Suprapubic skin (tissue), 4 donors: ENCODE results near the gene CCNG1. TPM values are rescaled to one million over a fixed set of nuclear protein-coding genes. Genes with fewer than 3 reads are reported as not detected.

ENCODE experiments used
- DNase-seq, 2 donors: peaks; one replicate each; pipeline ENCODE4 v3.0.0-alpha.2; 2019; ENCODE audit warnings: low spot score in 2 of 2
- H3K27ac ChIP-seq: fragments of 200-600 bp; sonication (generic); one replicate; pipeline ENCODE4 v1.5.1; 2019
- H3K27me3 ChIP-seq: fragments of 200-600 bp; sonication (generic); one replicate; pipeline ENCODE4 v1.5.1; 2019
- H3K36me3 ChIP-seq: fragments of 200-600 bp; sonication (generic); one replicate; pipeline ENCODE4 v1.5.1; 2019
- H3K4me1 ChIP-seq: fragments of 200-600 bp; sonication (generic); one replicate; pipeline ENCODE4 v1.5.1; 2019
- H3K4me3 ChIP-seq: fragments of 200-600 bp; sonication (generic); one replicate; pipeline ENCODE4 v1.5.1; 2019; ENCODE audit warnings: mild to moderate bottlenecking
- H3K9me3 ChIP-seq: fragments of 200-600 bp; sonication (generic); one replicate; pipeline ENCODE4 v1.5.1; 2019
- EP300 ChIP-seq: sonication (generic); formaldehyde crosslinking; IDR thresholded peaks from one replicate; pipeline ENCODE4 v1.6.1; 2017; ENCODE audit warnings: antibody characterized with exemption
- POLR2A ChIP-seq, 2 donors: fragments of 450-650 bp; IDR thresholded peaks; one replicate each; pipeline ENCODE4 v1.6.1; 2017; ENCODE audit warnings: antibody characterized with exemption in 2 of 2, mild to moderate bottlenecking in 2 of 2, moderate library complexity in 2 of 2
- POLR2AphosphoS5 ChIP-seq, 3 donors: sonication (generic); formaldehyde crosslinking; IDR thresholded peaks; one replicate each; pipeline ENCODE4 v1.6.1; 2017; ENCODE audit warnings: antibody characterized with exemption in 3 of 3
- WGBS: methylation state at CpG from one replicate; pipeline ENCODE4 v1.1.5; 2018; 5-methylcytosine and 5-hydroxymethylcytosine counted together
- total RNA-seq, 4 donors: library from RNA; depleted of rRNA; stranded (reverse); fragments of >200 nt; gene quantifications; one replicate each; pipeline ENCODE4 v1.1.0, GENCODE V29; 2016
- TF ChIP-seq, protein P1 (sequence below), 2 donors: fragments of 200-600 bp in 1 of 2; fragments of 450-650 bp in 1 of 2; sonication (generic) in 1 of 2; IDR thresholded peaks; one replicate each; pipeline ENCODE4 v1.5.1; 2016 to 2019; ENCODE audit warnings: antibody characterized with exemption in 2 of 2, mild to moderate bottlenecking in 1 of 2, moderate library complexity in 1 of 2

Gene CCNG1
- total RNA-seq, 4 donors from 2014 or later, result 76.8 to 85.9 (median 83.6) TPM

DNA sequence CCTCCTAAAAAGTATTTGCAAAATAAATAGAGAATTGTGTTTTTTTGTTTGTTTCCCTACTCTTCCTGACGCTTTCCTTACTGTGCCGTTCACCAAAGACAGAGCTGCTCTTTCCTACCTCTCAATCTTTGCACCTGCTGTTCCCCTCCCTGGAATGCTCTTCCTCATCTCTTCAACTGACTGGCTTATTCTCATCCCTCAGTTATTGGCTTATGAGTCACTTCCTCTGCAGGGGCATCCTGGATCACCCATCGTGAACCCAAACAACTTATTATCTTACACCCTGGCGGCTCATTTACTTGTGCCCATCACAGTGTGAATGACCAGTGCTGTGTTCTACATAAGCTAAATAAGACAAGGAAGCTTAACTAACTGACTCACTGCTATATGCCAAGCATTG is 36.1 kb upstream of the CCNG1 start:
- 82% methylated on average over 4 of the region's 4 CpGs for WGBS
- Histone ChIP-seq H3K4me3 (no peak overlapping the region), H3K9me3 (no peaks in the 10 kb centered on the region), H3K27ac (no peak overlapping the region), H3K36me3 (no peaks in the 10 kb centered on the region), H3K4me1 (no peaks in the 10 kb centered on the region), H3K27me3 (no peaks in the 10 kb centered on the region)
- TF ChIP-seq POLR2AphosphoS5 (IDR thresholded peaks at IDR 0.05), result no peak
- TF ChIP-seq, protein P1, sequence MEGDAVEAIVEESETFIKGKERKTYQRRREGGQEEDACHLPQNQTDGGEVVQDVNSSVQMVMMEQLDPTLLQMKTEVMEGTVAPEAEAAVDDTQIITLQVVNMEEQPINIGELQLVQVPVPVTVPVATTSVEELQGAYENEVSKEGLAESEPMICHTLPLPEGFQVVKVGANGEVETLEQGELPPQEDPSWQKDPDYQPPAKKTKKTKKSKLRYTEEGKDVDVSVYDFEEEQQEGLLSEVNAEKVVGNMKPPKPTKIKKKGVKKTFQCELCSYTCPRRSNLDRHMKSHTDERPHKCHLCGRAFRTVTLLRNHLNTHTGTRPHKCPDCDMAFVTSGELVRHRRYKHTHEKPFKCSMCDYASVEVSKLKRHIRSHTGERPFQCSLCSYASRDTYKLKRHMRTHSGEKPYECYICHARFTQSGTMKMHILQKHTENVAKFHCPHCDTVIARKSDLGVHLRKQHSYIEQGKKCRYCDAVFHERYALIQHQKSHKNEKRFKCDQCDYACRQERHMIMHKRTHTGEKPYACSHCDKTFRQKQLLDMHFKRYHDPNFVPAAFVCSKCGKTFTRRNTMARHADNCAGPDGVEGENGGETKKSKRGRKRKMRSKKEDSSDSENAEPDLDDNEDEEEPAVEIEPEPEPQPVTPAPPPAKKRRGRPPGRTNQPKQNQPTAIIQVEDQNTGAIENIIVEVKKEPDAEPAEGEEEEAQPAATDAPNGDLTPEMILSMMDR (IDR thresholded peaks at IDR 0.05), result no peak
- no peak for TF ChIP-seq POLR2A (IDR thresholded peaks at IDR 0.05)
- no peak for TF ChIP-seq EP300
- no peak for DNase-seq

DNA sequence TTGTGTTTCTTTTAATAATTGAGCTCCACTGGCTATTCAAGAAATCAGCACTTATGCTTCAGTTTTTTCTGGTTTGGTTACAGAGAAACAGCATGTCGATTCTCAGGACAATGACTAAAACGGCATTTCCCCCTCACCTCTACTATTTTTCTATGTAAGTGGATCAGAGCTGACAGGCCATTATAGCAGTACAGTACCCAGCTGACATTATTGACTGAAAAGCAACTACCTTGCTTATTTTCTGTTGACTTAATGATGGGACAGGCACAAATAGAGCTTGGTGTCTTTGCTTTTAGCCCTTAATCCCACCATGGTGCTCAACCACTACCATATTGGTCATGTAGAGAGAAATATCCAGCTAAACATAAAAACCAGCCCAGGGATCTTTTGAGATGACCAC is 35.4 kb upstream of the CCNG1 start:
- TF ChIP-seq POLR2A (IDR thresholded peaks at IDR 0.05) (no peak), POLR2AphosphoS5 (IDR thresholded peaks at IDR 0.05) (no peak), EP300 (no peak)
- TF ChIP-seq, protein P1 (IDR thresholded peaks at IDR 0.05), result no peak
- 91% methylated on average over 2 of the region's 2 CpGs for WGBS
- Histone ChIP-seq H3K4me3 (no peak overlapping the region), H3K36me3 (no peaks in the 10 kb centered on the region), H3K27ac (no peak overlapping the region), H3K27me3 (no peaks in the 10 kb centered on the region), H3K9me3 (no peaks in the 10 kb centered on the region), H3K4me1 (no peaks in the 10 kb centered on the region)
- no peak for DNase-seq

DNA sequence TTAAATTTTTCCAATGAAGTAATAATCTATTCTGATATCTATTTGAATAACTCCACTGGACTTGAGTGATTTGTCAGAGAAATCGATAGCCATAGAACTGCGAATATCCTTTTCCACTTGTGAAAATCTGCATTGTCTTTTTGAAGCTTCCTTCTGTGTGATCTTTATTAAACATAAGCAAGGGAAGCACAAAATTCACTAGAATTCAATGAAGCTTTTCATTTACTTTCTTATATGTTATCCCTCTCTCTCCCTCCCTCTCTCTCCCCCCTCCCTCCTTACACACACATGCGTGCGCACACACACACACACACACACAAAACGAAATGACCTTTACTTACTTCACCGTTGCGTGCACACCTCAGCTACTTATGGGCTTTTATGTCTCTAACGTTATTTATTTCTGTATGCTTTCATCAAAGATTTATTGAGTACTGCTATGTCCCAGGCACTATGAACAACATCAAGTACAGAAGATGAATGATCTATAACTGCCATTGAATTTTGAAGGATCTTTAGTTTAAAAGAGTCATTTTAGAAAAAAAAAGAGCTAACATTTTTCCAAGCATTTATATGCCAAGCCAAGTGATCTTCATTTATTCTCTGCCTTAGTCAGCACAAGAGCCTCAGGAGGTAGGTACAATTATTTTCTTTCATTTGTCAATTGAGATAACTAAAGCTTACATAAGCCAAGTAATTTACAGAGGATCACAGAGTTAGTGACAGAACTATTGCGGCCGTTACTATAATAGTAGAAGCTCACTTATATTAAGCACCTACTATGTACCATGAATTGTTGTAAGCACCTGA is 32.8 kb upstream of the CCNG1 start:
- no peak for DNase-seq
- Histone ChIP-seq H3K4me3 (no peak overlapping the region), H3K27ac (no peak overlapping the region), H3K36me3 (no peaks in the 10 kb centered on the region), H3K4me1 (peaks cover 13% of the 10 kb centered on the region), H3K9me3 (no peaks in the 10 kb centered on the region), H3K27me3 (no peaks in the 10 kb centered on the region)
- no peak for TF ChIP-seq EP300
- TF ChIP-seq, protein P1 (IDR thresholded peaks at IDR 0.05), result no peak
- no peak for TF ChIP-seq POLR2AphosphoS5 (IDR thresholded peaks at IDR 0.05)
- TF ChIP-seq POLR2A (IDR thresholded peaks at IDR 0.05), result no peak
- WGBS, result 67% methylated on average over 10 of the region's 10 CpGs

DNA sequence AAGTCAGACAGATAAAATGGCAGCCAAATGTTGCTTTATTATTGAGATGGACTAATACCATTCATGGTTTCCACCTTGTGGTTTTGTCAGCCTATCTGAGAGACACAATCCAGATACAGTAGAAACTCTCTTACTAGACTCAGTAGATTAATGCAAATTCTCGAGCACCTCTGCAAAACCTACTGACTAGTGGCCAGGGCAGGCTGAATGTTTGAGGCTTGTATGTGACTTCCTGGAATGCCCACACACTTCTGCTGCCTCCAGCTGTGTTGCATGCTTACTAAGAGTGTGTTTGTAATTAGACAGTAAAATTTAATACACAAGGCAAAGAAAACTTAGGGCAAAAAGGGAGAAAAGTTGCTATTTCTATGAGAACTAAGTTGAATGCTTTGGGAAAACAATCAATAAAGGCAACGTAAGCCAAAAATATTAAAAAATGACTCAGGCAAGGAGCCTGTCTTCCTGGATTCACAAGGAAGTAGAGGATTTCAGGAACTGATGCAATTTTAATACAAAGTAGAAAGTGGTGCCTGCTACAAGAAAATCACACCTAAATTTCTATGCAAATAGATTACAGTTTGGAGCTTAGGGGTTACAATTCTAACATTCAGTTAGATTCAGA is 30.2 kb upstream of the CCNG1 start:
- H3K27me3 ChIP-seq, result no peaks in the 10 kb centered on the region
- H3K27ac ChIP-seq, result no peak overlapping the region
- H3K9me3 ChIP-seq, result no peaks in the 10 kb centered on the region
- no peak for DNase-seq
- 24% methylated on average over 2 of the region's 2 CpGs for WGBS
- H3K4me1 ChIP-seq, result peaks cover 13% of the 10 kb centered on the region
- TF ChIP-seq POLR2AphosphoS5 (IDR thresholded peaks at IDR 0.05) (no peak), EP300 (no peak), POLR2A (IDR thresholded peaks at IDR 0.05) (no peak)
- TF ChIP-seq, protein P1 (IDR thresholded peaks at IDR 0.05), result no peak
- H3K36me3 ChIP-seq, result no peaks in the 10 kb centered on the region
- H3K4me3 ChIP-seq, result no peak overlapping the region

DNA sequence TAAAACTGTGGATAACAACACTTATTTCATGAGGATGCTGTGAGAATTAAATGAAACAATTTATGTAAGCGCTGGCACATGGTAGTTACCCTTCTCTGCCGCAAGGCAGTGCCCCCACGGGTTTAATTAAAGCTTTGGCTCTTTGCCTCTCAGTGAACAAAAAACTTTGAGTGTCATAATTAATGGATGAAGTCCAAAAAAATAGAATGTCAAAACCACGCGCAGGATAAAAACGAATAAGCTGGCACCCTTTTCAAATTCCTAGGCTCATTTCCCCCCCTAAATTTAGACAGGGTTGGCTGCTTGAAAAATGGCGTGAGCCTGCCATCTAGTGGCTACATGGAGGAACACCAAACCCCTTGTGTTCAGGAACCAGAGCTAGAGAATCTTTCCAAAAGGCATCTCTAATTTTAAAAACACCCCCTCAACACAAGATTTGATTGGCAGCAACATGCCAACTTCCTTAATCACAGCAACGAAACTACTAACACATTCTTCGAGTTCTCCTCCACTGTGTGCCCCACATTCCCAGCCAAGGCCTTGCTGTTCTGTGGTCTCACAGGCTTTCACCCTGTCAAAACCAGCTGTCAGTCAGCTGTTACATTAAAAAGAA is 29.0 kb upstream of the CCNG1 start:
- TF ChIP-seq, protein P1 (IDR thresholded peaks at IDR 0.05), result peak; percentile 74 to 83
- TF ChIP-seq POLR2A (IDR thresholded peaks at IDR 0.05), result no peak
- no peak overlapping the region for H3K27ac ChIP-seq
- H3K9me3 ChIP-seq, result no peaks in the 10 kb centered on the region
- no peaks in the 10 kb centered on the region for H3K27me3 ChIP-seq
- no peaks in the 10 kb centered on the region for H3K36me3 ChIP-seq
- DNase-seq, result peak in 1 of 2 donors; percentile 66
- H3K4me1 ChIP-seq, result peaks cover 13% of the 10 kb centered on the region
- no peak overlapping the region for H3K4me3 ChIP-seq
- WGBS, result 1% methylated on average over 9 of the region's 9 CpGs
